Nephron progenitor cell (in vitro differentiated cells): ENCODE data around the gene TNNI3.

Experiments used
- DNase-seq: peaks from one replicate; pipeline ENCODE4 v3.0.0; 2021
- H3K27ac Mint-ChIP-seq: 2 replicates; pipeline ENCODE4 v1.8.0; 2021; ENCODE audit warnings: mild to moderate bottlenecking, moderate library complexity, mixed read lengths
- H3K27me3 Mint-ChIP-seq: 2 replicates; pipeline ENCODE4 v1.8.0; 2021; ENCODE audit warnings: mild to moderate bottlenecking, low read depth, mixed read lengths; ENCODE audit not compliant: poor library complexity
- H3K36me3 Mint-ChIP-seq: 2 replicates; pipeline ENCODE4 v1.8.0; 2021; ENCODE audit warnings: low read depth, mixed read lengths
- H3K4me1 Mint-ChIP-seq: 2 replicates; pipeline ENCODE4 v1.8.0; 2021; ENCODE audit warnings: mixed read lengths
- H3K4me3 Mint-ChIP-seq: 2 replicates; pipeline ENCODE4 v1.8.0; 2021; ENCODE audit warnings: mild to moderate bottlenecking, moderate library complexity, mixed read lengths
- H3K9me3 Mint-ChIP-seq: 2 replicates; pipeline ENCODE4 v1.8.0; 2021; ENCODE audit warnings: mild to moderate bottlenecking, moderate library complexity, mixed read lengths
- TF ChIP-seq, protein P1 (sequence below): fragments of 200-600 bp; sonication (generic); IDR thresholded peaks from 2 replicates; pipeline ENCODE4 v1.5.0; 2021; ENCODE audit warnings: antibody characterized with exemption

The TNNI3 gene

DNA sequence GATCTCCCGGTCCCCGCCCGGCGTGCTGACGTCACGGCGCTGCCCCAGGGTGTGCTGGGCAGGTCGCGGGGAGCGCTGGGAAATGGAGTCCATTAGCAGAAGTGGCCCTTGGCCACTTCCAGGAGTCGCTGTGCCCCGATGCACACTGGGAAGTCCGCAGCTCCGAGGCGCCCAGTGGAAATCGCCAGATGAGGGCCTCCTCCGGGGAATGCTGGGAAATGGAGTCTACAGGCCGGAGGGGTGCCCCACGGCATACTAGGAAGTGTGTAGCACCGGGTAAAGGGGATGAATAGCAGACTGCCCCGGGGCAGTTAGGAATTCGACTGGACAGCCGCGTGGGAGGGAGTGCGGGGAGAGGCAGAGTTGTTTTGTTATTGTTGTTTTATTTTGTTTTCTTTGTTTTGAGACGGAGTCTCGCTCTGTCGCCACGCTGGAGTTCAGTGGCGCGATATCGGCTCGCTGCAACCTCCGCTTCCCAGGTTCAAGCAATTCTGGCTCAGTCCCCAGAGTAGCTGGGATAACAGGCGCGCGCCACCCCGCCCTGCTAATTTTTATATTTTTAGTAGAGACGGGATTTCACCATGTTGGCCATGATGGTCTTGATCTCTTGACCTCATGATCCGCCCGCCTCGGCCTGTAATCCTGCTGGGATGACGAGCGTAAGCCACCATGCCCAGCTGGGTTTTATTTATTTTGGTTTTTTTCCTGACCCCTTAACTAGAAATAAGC is 39.7 kb downstream of the TNNI3 start:
- Mint-ChIP-seq H3K27ac (peak overlapping the region; percentile 99), H3K4me3 (peak overlapping the region; percentile 93), H3K4me1 (peaks cover 56% of the 10 kb centered on the region), H3K9me3 (no peaks in the 10 kb centered on the region), H3K36me3 (no peaks in the 10 kb centered on the region), H3K27me3 (peaks cover 28% of the 10 kb centered on the region)
- TF ChIP-seq, protein P1, sequence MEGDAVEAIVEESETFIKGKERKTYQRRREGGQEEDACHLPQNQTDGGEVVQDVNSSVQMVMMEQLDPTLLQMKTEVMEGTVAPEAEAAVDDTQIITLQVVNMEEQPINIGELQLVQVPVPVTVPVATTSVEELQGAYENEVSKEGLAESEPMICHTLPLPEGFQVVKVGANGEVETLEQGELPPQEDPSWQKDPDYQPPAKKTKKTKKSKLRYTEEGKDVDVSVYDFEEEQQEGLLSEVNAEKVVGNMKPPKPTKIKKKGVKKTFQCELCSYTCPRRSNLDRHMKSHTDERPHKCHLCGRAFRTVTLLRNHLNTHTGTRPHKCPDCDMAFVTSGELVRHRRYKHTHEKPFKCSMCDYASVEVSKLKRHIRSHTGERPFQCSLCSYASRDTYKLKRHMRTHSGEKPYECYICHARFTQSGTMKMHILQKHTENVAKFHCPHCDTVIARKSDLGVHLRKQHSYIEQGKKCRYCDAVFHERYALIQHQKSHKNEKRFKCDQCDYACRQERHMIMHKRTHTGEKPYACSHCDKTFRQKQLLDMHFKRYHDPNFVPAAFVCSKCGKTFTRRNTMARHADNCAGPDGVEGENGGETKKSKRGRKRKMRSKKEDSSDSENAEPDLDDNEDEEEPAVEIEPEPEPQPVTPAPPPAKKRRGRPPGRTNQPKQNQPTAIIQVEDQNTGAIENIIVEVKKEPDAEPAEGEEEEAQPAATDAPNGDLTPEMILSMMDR: no peak
- DNase-seq: peak; percentile 96

DNA sequence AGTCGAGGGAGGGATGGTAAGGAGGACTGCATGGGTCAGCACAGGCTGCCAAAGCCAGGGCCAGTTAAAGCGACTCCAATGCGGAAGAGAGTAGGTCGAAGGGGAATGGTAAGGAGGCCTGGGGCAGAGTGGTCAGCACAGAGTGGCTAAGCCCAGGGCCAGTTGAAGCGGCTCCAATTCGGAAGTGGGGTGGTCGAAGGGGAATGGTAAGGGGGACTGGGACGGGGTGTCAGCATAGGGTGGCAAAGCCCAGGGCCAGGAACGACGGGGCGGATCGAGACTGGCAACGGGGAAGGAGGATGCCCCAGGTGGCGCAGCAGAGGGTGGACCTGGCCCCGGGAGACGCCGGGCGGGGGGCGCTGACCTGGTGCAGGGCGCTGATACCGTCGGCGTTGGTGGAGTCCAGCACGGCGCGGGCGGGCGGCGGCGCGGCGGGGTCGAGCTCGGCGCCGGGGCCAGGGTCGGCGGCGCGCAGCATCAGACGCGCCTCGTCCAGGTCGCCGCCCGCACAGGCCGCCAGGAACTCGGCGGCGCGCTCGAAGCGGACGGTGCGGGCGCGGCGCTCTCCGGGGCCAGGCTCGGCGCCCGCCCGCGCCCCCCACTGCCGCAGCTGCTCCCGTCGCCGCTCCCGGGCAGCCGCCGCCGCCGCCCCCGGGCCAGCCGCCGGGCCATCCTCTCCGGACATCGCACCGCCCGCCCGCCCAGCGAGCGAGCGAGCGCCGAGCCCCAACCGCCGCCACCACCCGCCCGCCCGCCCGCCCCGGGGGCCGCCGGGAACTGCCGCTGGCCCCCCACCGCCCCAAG is 40.5 kb downstream of the TNNI3 start, which contains the start of gene PPP1R12C:
TSS of gene PPP1R12C (minus strand) at position 779 of the 804 bp plus-strand sequence. CDS start at position 685, 94 bp downstream.
- peak; percentile 52 for DNase-seq
- Mint-ChIP-seq H3K27ac (peak within 1 kb of the TSS; percentile 99), H3K27me3 (peaks cover 21% of the 10 kb centered on the region), H3K4me1 (peaks cover 58% of the 10 kb centered on the region), H3K9me3 (no peaks in the 10 kb centered on the region), H3K36me3 (no peaks in the 10 kb centered on the region), H3K4me3 (peak within 1 kb of the TSS; percentile 93)
- TF ChIP-seq, protein P1: no peak

DNA sequence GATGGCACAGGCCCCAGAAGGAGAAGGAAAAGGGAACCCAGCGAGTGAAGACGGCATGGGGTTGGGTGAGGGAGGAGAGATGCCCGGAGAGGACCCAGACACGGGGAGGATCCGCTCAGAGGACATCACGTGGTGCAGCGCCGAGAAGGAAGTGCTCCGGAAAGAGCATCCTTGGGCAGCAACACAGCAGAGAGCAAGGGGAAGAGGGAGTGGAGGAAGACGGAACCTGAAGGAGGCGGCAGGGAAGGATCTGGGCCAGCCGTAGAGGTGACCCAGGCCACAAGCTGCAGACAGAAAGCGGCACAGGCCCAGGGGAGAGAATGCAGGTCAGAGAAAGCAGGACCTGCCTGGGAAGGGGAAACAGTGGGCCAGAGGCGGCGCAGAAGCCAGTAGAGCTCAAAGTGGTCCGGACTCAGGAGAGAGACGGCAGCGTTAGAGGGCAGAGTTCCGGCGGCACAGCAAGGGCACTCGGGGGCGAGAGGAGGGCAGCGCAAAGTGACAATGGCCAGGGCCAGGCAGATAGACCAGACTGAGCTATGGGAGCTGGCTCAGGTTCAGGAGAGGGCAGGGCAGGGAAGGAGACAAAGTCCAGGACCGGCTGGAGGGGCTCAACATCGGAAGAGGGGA is 41.2 kb downstream of the TNNI3 start:
- TF ChIP-seq, protein P1: no peak
- Mint-ChIP-seq H3K36me3 (no peaks in the 10 kb centered on the region), H3K4me3 (peak overlapping the region; percentile 91), H3K27ac (peak overlapping the region; percentile 78), H3K9me3 (no peaks in the 10 kb centered on the region), H3K27me3 (peaks cover 14% of the 10 kb centered on the region), H3K4me1 (peaks cover 62% of the 10 kb centered on the region)
- DNase-seq: peak; percentile 15

DNA sequence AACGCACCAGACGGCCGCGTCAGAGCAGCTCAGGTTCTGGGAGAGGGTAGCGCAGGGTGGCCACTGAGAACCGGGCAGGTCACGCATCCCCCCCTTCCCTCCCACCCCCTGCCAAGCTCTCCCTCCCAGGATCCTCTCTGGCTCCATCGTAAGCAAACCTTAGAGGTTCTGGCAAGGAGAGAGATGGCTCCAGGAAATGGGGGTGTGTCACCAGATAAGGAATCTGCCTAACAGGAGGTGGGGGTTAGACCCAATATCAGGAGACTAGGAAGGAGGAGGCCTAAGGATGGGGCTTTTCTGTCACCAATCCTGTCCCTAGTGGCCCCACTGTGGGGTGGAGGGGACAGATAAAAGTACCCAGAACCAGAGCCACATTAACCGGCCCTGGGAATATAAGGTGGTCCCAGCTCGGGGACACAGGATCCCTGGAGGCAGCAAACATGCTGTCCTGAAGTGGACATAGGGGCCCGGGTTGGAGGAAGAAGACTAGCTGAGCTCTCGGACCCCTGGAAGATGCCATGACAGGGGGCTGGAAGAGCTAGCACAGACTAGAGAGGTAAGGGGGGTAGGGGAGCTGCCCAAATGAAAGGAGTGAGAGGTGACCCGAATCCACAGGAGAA is 42.0 kb downstream of the TNNI3 start:
- H3K4me1 Mint-ChIP-seq: peaks cover 69% of the 10 kb centered on the region
- H3K36me3 Mint-ChIP-seq: no peaks in the 10 kb centered on the region
- TF ChIP-seq, protein P1: no peak
- no peaks in the 10 kb centered on the region for H3K9me3 Mint-ChIP-seq
- H3K4me3 Mint-ChIP-seq: peak overlapping the region; percentile 91
- no peak for DNase-seq
- peaks cover 14% of the 10 kb centered on the region for H3K27me3 Mint-ChIP-seq
- peak overlapping the region; percentile 66 for H3K27ac Mint-ChIP-seq

DNA sequence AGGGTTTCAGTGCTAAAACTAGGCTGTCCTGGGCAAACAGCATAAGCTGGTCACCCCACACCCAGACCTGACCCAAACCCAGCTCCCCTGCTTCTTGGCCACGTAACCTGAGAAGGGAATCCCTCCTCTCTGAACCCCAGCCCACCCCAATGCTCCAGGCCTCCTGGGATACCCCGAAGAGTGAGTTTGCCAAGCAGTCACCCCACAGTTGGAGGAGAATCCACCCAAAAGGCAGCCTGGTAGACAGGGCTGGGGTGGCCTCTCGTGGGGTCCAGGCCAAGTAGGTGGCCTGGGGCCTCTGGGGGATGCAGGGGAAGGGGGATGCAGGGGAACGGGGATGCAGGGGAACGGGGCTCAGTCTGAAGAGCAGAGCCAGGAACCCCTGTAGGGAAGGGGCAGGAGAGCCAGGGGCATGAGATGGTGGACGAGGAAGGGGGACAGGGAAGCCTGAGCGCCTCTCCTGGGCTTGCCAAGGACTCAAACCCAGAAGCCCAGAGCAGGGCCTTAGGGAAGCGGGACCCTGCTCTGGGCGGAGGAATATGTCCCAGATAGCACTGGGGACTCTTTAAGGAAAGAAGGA is 42.9 kb downstream of the TNNI3 start:
- Mint-ChIP-seq H3K4me1 (peaks cover 69% of the 10 kb centered on the region), H3K4me3 (peak overlapping the region; percentile 91), H3K27ac (peak overlapping the region; percentile 66), H3K27me3 (peaks cover 5% of the 10 kb centered on the region), H3K9me3 (no peaks in the 10 kb centered on the region), H3K36me3 (no peaks in the 10 kb centered on the region)
- DNase-seq: no peak
- TF ChIP-seq, protein P1: no peak
